ENCODE data around the gene GPR85.
"Not testable (repeated sequence)": the region's sequence is repeated elsewhere in the genome, so short reads cannot be mapped to it uniquely, and the experiment has no call there.

Gene GPR85

DNA sequence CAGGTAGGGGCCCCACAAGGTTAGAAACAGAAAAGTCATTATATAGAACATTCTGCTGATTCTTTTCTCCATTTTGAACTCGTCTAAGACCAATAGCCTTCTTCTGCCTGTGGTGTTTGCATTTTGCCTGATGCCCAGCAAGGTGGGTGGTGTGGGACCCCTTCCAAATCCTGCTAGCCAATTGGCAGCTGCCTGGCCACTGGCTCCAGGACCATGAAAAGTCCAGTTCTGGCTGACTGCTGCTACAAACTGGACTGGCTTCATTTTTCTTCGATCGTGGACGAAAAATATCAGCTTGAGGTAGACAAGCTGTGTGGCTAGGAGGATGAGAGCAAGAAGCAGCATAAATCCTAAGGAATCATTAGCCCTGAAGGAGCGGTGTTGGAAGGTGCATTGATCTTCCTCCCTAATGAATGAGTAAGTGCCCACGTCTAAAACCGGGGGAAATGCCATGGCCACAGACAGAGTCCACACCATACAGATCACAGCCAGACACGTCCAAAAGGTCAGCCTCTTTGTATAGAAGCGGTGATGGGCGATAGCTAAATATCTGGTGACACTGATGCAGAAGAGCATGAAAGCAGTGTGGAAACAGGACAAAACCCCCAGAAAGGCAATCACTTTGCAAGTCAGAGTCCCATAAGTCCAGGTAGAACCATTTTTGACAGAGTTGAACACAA lies 2.7 kb downstream of the GPR85 start:
- DNase-seq: no peak

DNA sequence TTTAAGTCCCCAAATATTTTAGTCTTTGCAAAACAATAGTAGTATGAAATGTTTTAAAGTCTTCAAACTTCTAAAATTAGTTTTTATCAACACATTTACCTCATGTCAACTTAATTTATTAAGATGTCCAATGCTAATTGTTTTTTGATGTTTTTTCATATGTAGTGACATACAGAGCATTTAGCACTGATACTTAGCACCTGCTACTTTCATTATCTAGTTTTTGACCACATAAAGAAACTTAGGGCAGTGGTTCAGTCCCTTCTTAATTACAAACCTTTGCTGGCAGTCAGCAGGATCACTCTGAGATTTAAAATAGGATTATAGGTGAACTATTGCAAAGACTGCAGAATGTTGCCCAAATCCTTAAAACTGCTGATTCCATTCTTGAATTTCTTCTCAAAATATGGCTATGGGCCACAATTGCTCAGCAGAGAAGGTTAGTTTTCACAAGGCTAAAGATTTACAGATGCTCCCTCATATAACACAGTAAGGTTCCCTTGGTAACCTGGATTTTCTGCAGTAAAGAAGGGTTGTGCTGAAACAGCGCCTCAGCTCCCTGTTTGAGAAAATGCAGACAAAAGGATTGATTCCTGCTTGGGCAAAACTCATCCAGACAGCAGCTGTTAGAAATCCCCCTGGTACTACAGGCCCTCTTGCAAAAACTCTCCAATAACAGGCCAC lies 3.4 kb downstream of the GPR85 start:
- DNase-seq: no peak

DNA sequence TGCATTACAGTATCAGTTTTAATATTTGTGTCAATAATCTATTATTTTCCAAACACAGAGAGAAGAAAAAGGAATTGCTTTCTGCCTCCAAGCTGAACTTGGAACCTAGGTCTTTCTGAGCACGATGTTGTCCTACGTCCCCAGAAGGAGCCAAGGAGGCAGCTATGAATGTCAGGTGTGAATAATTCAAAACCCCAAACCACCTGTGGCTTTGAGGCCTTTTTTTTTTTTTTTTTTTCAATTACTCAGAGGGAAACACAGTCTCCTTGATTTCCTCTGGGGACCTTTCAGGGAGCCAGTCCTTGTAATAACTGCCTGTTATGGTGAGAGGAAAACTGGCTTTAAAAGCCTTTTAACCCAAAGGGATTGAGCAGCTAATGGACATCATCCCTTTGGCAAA lies 8.3 kb downstream of the GPR85 start:
- DNase-seq: no peak

DNA sequence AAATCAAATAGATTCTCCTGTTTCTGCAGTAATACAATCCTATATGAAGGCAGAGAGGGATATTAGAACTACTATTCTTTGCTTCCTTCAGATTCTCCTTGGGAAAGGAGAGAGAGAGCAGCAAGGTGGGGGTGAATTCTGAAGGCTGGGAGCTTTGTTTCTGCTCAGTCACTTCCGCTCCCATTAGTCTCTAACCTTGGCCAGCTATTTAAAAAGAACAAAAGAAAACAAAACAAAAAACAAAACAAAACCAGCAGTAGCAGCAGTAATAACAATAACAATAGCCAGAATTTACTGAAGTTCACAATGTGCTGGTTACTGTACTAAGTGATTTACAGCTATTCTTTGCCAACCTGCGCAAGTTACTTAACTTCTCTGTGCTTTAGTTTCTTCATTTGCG lies 9.9 kb downstream of the GPR85 start:
- no peak for DNase-seq

DNA sequence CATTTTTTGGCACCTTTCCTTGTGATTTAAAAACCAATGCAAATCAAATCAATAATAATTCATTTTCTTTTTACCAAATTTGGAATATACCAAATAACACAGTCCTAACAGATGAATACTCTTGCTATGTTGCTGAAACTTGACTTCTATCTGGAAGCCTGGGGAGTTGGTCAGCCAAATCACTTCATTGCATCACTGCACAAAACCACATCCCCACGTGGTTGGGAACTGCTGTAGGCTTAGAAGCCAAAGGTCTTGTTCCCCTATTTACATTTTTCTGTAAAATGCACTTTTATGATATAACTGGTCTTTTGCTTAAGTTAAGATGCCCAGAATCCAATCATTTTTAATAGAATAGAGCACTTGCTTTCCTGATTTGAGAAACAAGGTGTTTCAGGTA lies 15.2 kb downstream of the GPR85 start:
- DNase-seq: no peak

DNA sequence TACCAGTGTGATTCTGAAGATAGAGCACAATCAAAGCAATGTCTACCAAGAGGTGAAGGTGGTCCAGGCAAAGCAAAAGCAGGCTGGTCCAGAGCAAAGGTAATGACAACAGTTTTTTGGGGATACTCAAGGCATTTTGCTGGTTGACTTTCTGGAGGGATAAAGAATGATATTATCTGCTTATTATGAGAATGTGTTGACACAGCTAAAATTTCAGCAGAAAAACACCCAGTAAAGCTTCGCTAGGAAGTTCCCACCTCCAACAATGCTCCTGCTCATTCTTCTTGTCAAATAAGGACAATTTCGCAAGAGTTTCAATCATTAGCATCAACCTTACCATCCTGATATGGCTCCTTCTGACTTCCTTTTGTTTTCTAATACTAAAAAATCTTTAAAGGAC lies 24.1 kb downstream of the GPR85 start:
- DNase-seq: no peak

DNA sequence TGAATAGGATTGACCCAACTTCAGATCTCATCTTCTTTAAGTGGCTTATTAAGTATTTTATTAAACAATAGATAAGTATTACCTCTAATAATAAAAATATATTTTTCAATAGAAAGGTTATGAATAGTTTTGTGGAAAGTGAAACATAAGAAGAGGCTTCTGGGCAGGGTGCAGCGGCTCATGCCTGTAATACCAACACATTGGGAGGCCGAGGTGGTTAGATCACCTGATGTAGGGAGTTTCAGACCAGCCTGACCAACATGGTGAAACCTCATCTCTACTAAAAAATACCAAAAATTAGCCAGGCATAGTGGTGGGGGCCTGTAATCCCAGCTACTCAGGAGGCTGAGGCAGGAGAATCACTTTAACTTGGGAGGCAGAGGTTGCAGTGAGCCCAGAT lies 26.5 kb downstream of the GPR85 start:
- DNase-seq: no peak

DNA sequence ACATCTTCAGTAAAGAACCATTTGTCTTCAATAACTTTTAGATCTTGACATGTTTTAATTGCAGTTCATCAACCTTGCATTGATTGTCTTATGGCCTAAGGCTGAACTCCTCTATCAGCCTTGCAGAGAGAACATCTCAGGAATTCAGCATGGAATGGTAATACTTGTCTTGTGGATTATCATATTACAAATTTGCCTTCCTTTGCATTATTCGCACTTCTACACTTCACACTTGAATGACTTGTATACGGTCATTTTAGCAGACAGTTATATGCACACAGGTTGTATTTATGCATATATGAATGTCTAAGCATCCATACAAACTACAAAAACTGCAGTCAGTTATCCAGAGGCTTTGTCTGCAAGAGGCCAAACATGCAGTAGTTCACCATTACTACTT lies 31.7 kb downstream of the GPR85 start:
- no peak for DNase-seq

DNA sequence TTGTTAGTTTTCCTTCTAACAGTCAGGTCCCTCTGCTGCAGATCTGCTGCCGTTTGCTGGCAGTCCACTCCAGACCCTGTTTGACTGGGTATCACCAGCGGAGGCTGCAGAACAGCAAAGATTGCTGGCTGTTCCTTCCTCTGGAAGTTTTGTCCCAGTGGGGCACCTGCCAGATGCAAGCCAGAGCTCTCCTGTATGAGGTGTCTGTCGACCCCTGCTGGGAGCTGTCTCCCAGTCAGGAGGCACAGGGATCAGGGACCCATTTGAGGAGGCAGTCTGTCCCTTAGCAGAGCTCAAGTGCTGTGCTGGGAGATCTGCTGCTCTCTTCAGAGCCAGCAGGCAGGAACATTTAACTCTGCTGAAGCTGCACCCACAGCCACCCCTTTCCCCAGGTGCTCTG lies 32.4 kb downstream of the GPR85 start:
- not testable (repeated sequence) for DNase-seq

DNA sequence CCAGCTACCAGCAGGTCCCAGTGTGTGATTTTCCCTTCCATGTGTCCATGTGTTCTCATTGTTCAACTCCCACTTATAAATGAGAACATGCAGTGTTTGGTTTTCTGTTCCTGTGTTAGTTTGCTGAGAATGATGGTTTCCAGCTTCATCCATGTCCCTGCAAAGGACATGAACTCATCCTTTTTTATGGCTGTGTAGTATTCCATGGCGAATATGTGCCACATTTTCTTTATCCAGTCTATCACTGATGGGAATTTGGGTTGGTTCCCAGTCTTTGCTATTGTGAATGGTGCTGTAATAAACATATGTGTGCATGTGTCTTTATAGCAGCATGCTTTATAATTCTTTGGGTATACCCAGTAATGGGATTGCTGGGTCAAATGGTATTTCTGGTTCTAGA lies 37.4 kb downstream of the GPR85 start:
- not testable (repeated sequence) for DNase-seq

DNA sequence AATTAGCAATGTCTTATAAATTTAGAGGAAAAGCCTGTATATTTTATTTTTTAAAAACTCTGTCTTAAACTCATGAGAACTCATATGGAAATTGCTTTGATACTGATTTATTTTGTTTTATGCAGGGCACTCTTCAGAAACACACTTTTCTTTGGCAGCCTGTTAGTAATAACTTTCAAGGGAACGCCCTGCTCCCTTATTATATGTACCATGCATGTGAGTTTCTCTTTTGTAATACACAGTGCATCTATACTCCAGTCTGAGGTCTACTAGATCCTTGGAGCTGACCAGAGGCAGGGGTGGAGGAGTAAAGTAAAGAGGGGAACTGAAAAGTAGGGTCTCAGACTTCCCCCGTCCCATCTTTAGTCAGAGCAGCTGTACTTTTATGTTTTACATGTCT lies 40.2 kb downstream of the GPR85 start:
- DNase-seq: no peak

DNA sequence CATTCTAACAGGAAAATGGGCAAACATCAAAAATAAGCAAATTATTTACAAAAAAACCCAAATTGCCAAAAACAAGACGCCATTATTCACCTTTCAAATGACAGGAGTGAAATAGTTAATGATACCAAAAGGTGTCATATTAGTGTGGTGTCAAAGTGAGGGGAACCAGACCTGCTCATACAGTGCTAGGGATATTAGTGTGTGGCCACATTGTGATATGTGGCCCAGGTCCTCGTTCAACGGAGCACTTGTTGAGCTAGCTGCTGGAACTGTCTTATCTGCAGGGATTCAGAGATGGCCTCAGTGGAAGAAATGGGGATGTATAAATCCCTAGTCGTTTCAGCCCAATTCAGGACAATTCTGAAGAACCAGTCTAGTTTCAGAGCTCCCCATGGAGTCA lies 41.2 kb downstream of the GPR85 start:
- DNase-seq: no peak

DNA sequence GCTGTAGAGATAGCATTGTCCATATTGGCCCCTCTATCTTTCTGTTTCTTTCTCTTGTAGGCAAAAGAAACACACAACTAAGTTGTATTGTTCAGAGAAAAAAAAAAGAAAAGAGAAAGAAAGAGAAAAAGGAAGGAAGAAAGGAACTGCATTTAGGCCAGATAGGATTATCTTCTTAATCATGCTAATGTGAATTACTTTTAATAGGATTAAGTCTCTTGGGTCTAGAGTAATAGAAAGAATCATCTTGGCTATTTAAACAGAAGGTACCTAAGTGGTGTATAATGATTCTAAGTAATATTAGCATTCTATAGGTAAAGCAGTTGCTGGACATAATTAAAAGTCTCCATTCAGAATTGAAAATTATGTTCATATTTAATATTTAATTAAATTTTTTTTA lies 42.2 kb downstream of the GPR85 start:
- no peak for DNase-seq

DNA sequence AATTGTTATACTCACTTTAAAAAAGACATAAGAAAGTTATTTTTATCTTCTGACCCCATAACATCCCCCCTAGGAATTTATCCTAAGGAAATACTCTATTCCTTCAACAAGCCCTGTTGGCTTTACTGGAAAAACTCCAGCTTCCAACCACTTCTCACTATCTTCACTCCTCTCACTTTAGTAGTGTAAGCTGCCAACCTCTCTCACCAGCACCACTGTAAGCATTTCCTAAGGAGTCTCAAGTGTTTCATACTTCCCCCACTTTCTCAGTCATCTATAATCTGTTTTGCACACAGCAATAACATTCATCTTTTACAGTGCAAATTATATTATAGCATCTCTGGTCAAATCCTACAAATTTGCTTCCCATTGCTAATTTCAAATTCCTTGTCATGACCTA lies 45.8 kb downstream of the GPR85 start:
- DNase-seq: no peak

DNA sequence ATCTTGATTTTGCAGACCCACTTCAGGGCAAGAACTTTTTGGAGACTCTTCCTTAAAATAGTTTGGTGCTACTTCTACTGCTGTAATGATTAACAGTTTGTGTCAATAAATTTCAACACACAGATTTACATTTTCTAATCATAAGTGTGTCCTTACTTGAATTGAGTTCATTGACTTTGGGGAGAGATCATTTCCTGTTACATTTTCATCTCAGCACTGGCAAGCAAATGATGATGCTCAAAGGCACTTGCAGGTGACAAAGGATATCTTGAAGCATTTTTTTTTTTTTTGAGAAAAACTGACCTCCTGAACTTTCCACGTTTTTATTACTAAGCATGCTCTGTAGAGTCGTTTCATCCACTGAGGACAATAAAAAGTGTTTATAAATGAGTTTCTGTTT lies 52.7 kb downstream of the GPR85 start:
- no peak for DNase-seq

All from stimulated activated CD4-positive, alpha-beta T cell treated with anti-CD3 and anti-CD28 coated beads, Interleukin-1b, Interleukin-23, amount 100 ng/mL, for 48 hours (primary cell).